Measurements from ENCODE around the gene INPP5K. TPM values are rescaled to one million over a fixed set of nuclear protein-coding genes. Genes with fewer than 3 reads are reported as not detected.

Gene INPP5K
- total RNA-seq, 4 donors from 2014 or later, result 102 to 196 (median 114) TPM

- H3K4me3 ChIP-seq, result peak overlapping the region; percentile 69 to 74 (median 72)
- peaks cover 32 to 40% of the 10 kb centered on the region in 2 donors for H3K4me1 ChIP-seq
- no peaks in the 10 kb centered on the region for H3K9me3 ChIP-seq
- intact Hi-C loops (cut with DNase I; ENCODE audit: low total_unique reads), result loop anchor here (2.0 kb wide), 2 partner anchors 15 to 29 kb away; partner anchors contain the start of gene CRK
- H3K27me3 ChIP-seq, result no peaks in the 10 kb centered on the region
- DNase-seq, result peak; percentile 35 to 63
- TF ChIP-seq CTCF (IDR thresholded peaks at IDR 0.05 in 4 of 5, conservative IDR thresholded peaks at IDR 0.05 in 1 of 5) (no peak), POLR2A (IDR thresholded peaks at IDR 0.05) (peak; percentile 38)
- peaks cover 0 to 7% of the 10 kb centered on the region in 2 donors for H3K36me3 ChIP-seq
- peak overlapping the region; percentile 83 to 92 (median 90) for H3K27ac ChIP-seq
- in situ Hi-C loops (cut with MboI; ENCODE audit: low sequenced_read_pairs in 4 of 4), result no loop called here
- ATAC-seq, result peak; percentile 39 to 48
These were observed 30.7 kb downstream of the INPP5K start for GRCh38 chr17:1485423-1486376.

- TF ChIP-seq CTCF (IDR thresholded peaks at IDR 0.05 in 4 of 5, conservative IDR thresholded peaks at IDR 0.05 in 1 of 5) (peak in 2 of 5 experiments; percentile 11 to 17), POLR2A (IDR thresholded peaks at IDR 0.05) (no peak)
These were observed 31.6 kb downstream of the INPP5K start for GRCh38 chr17:1484676-1485422.

GRCh38 chr17:1484060-1484535, 32.3 kb downstream of the INPP5K start:
- TF ChIP-seq POLR2A (IDR thresholded peaks at IDR 0.05) (no peak), CTCF (IDR thresholded peaks at IDR 0.05 in 4 of 5, conservative IDR thresholded peaks at IDR 0.05 in 1 of 5) (no peak)
- in situ Hi-C loops (cut with MboI; ENCODE audit: low sequenced_read_pairs in 4 of 4), result no loop called here
- Histone ChIP-seq H3K4me3 (no peak overlapping the region), H3K27ac (peak overlapping the region; percentile 83 to 92 (median 90)), H3K4me1 (peaks cover 27 to 33% of the 10 kb centered on the region in 2 donors), H3K36me3 (peaks cover 0 to 14% of the 10 kb centered on the region in 2 donors), H3K27me3 (no peaks in the 10 kb centered on the region), H3K9me3 (no peaks in the 10 kb centered on the region)
- no peak for DNase-seq
- intact Hi-C loops (cut with DNase I; ENCODE audit: low total_unique reads), result loop anchor here (2.0 kb wide), 2 partner anchors 13 to 27 kb away; partner anchors contain the start of gene CRK
- no peak for ATAC-seq

More at GRCh38 chr17:1484676-1485422, 31.6 kb downstream of the INPP5K start:
- ATAC-seq (peak; percentile 20 to 28), DNase-seq (peak in 1 of 2 donors; percentile 56)
- in situ Hi-C loops (cut with MboI; ENCODE audit: low sequenced_read_pairs in 4 of 4) (no loop called here), intact Hi-C loops (cut with DNase I; ENCODE audit: low total_unique reads) (loop anchor here (2.0 kb wide), 2 partner anchors 14 to 28 kb away; partner anchors contain the start of gene CRK)
- peak overlapping the region; percentile 69 to 74 (median 72) for H3K4me3 ChIP-seq
- H3K36me3 ChIP-seq, result peaks cover 0 to 10% of the 10 kb centered on the region in 2 donors
- no peaks in the 10 kb centered on the region for H3K27me3 ChIP-seq
- H3K27ac ChIP-seq, result peak overlapping the region; percentile 83 to 92 (median 90)
- no peaks in the 10 kb centered on the region for H3K9me3 ChIP-seq
- H3K4me1 ChIP-seq, result peaks cover 28 to 34% of the 10 kb centered on the region in 2 donors

GRCh38 chr17:1482680-1483079, 33.7 kb downstream of the INPP5K start:
- ATAC-seq (no peak), DNase-seq (no peak)
- Histone ChIP-seq H3K27ac (peak overlapping the region; percentile 46 to 92 (median 60)), H3K9me3 (no peaks in the 10 kb centered on the region), H3K4me1 (peaks cover 19 to 22% of the 10 kb centered on the region in 2 donors), H3K27me3 (no peaks in the 10 kb centered on the region), H3K4me3 (no peak overlapping the region), H3K36me3 (peaks cover 0 to 22% of the 10 kb centered on the region in 2 donors)
- TF ChIP-seq CTCF (IDR thresholded peaks at IDR 0.05 in 4 of 5, conservative IDR thresholded peaks at IDR 0.05 in 1 of 5) (no peak), POLR2A (IDR thresholded peaks at IDR 0.05) (no peak)
- intact Hi-C loops (cut with DNase I; ENCODE audit: low total_unique reads), result no loop called here
- in situ Hi-C loops (cut with MboI; ENCODE audit: low sequenced_read_pairs in 4 of 4), result no loop called here
